K562 (cell line): ENCODE results near the gene TTLL11. TPM values are rescaled to one million over a fixed set of nuclear protein-coding genes. Genes with fewer than 3 reads are reported as not detected.

Experiments used
- ARID4B ChIP-seq: sonication (generic); formaldehyde crosslinking; IDR thresholded peaks from 2 replicates; pipeline ENCODE4 v1.8.0; 2022; ENCODE audit warnings: mild to moderate bottlenecking, missing genetic modification reagents
- HDGF ChIP-seq: fragments of 450-650 bp; IDR thresholded peaks from 2 replicates; pipeline ENCODE4 v1.6.1; 2016
- HSF4 ChIP-seq: fragments of 250-450 bp; sonication (Bioruptor Pico); IDR thresholded peaks from 2 replicates; pipeline ENCODE4 v2.1.2; 2022; ENCODE audit warnings: mild to moderate bottlenecking, moderate library complexity, borderline replicate concordance
- MAX ChIP-seq: sonication (generic); formaldehyde crosslinking; IDR thresholded peaks from 2 replicates; pipeline ENCODE4 v1.9.0; 2022; ENCODE audit warnings: mild to moderate bottlenecking, missing genetic modification reagents
- MEF2A ChIP-seq: IDR thresholded peaks from 2 replicates; pipeline ENCODE4 v1.6.1; 2011; ENCODE audit warnings: low read depth, mild to moderate bottlenecking, low read length, moderate library complexity; ENCODE audit not compliant: control insufficient read depth
- MLLT1 ChIP-seq, 2 experiments: fragments of 450-650 bp; IDR thresholded peaks; 2 replicates each; pipeline ENCODE4 v1.6.1; 2016
- MYBL2 ChIP-seq, 2 experiments: fragments of 450-650 bp in 1 of 2; sonication (generic) in 1 of 2; formaldehyde crosslinking in 1 of 2; IDR thresholded peaks; 2 replicates each; pipeline versions ENCODE4 v1.6.1 to v1.8.1; 2017 to 2022; ENCODE audit warnings: borderline replicate concordance in 1 of 2, inconsistent platforms in 1 of 2, low read depth in 1 of 2, mild to moderate bottlenecking in 1 of 2, missing genetic modification reagents in 1 of 2, moderate library complexity in 1 of 2
- NFIC ChIP-seq: fragments of 450-650 bp; IDR thresholded peaks from 2 replicates; pipeline ENCODE4 v1.6.1; 2017; ENCODE audit warnings: mild to moderate bottlenecking, inconsistent platforms
- RBM25 ChIP-seq: fragments of 200-400 bp; formaldehyde crosslinking; IDR thresholded peaks from 2 replicates; pipeline ENCODE4 v1.6.1; 2018; ENCODE audit warnings: low read length, low read depth, moderate library complexity; ENCODE audit not compliant: severe bottlenecking
- SMAD1 ChIP-seq: fragments of 150-350 bp; IDR thresholded peaks from 2 replicates; pipeline ENCODE4 v1.6.1; 2014; ENCODE audit warnings: low read length, low read depth; ENCODE audit not compliant: partially characterized antibody
- ZBTB1 ChIP-seq: sonication (generic); formaldehyde crosslinking; IDR thresholded peaks from 2 replicates; pipeline ENCODE4 v1.8.1; 2023; ENCODE audit warnings: missing genetic modification reagents, low read depth, mild to moderate bottlenecking, borderline replicate concordance
- ZBTB49 ChIP-seq: sonication (generic); formaldehyde crosslinking; IDR thresholded peaks from 2 replicates; pipeline ENCODE4 v1.8.0; 2022; ENCODE audit warnings: missing genetic modification reagents, mild to moderate bottlenecking, borderline replicate concordance
- ZNF282 ChIP-seq: sonication (generic); formaldehyde crosslinking; IDR thresholded peaks from 2 replicates; pipeline ENCODE4 v1.8.1; 2023; ENCODE audit warnings: missing genetic modification reagents
- polyA plus RNA-seq, 8 experiments: library from polyadenylated mRNA; depleted of rRNA in 4 of 8; stranded (reverse) in 5 of 8; unstranded in 3 of 8; fragments of >200 nt; fragmentation: Nextera tagmentation in 2 of 8; fragmentation: Illumina TruSeq in 1 of 8; extraction: Ambion mirVana in 2 of 8; extraction: Trizol in 1 of 8; gene quantifications; 2 replicates each; pipeline versions ENCODE4 v1.2.1 to v1.2.3, GENCODE V29; 2011 to 2014; ENCODE audit warnings: inconsistent platforms in 1 of 8, missing spikeins in 1 of 8
- total RNA-seq, 7 experiments: library from RNA; depleted of rRNA in 6 of 7; stranded (reverse); fragments of >200 nt in 6 of 7; fragmentation: Illumina TruSeq in 2 of 7; extraction: Trizol in 2 of 7; gene quantifications; 2 replicates each; pipeline versions ENCODE4 v1.2.1 to v1.2.3, GENCODE V29; 2011 to 2021; ENCODE audit warnings: low replicate concordance in 1 of 7

TTLL11 gene
- total and polyA plus RNA-seq, 9 of the 15 experiments (the other 6 are each of a cell fraction or from before 2014, with no cell fraction given), result 0.83 to 4.4 (median 2.7) TPM

- TF ChIP-seq ZBTB49 (CRISPR knock-in tag) (no peak), HSF4 (CRISPR knock-in tag) (no peak), MEF2A (no peak), MYBL2 (IDR thresholded peaks at IDR 0.05; ENCODE audit: low read depth) (no peak), MYBL2 (CRISPR knock-in tag; IDR thresholded peaks at IDR 0.05; ENCODE audit: borderline replicate concordance) (no peak), SMAD1 (no peak), ZNF282 (CRISPR knock-in tag) (no peak), NFIC (peak; percentile 54), MAX (CRISPR knock-in tag) (0 out of 2 replicates have a peak, but pooled peaks have one; percentile 17), MLLT1 (IDR thresholded peaks at IDR 0.05) (peak in 1 of 2 experiments; percentile 39; a peak in 1 of 4 replicates), HDGF (no peak), ARID4B (CRISPR knock-in tag) (no peak), ZBTB1 (CRISPR knock-in tag) (no peak), RBM25 (no peak)
Observed at GRCh38 chr9:121895818-121896544, 197.1 kb downstream of the TTLL11 start (continued).
